Measurements from ENCODE around the gene SYT2. TPM values are rescaled to one million over a fixed set of nuclear protein-coding genes. Genes with fewer than 3 reads are reported as not detected.
"Not testable (repeated sequence)": the region's sequence is repeated elsewhere in the genome, so short reads cannot be mapped to it uniquely, and the experiment has no call there.

The SYT2 gene
- total RNA-seq, 1 donor, result not detected

- no peak for TF ChIP-seq CTCF (IDR thresholded peaks at IDR 0.05; ENCODE audit: insufficient read depth, low read length)
- peak; percentile 48 for DNase-seq (ENCODE audit: low read depth)
- no peak overlapping the region for H3K4me3 ChIP-seq (ENCODE audit: low read depth, low read length)
These were observed 87.2 kb downstream of the SYT2 start for GRCh38 chr1:202623075-202623474.

GRCh38 chr1:202622388-202622787 is 87.9 kb downstream of the SYT2 start:
- H3K4me3 ChIP-seq (ENCODE audit: low read depth, low read length), result no peak overlapping the region
- DNase-seq (ENCODE audit: low read depth), result no peak
- TF ChIP-seq CTCF (IDR thresholded peaks at IDR 0.05; ENCODE audit: insufficient read depth, low read length), result no peak

GRCh38 chr1:202621446-202621845 is 88.8 kb downstream of the SYT2 start:
- H3K4me3 ChIP-seq (ENCODE audit: low read depth, low read length), result no peak overlapping the region
- DNase-seq (ENCODE audit: low read depth), result no peak
- TF ChIP-seq CTCF (IDR thresholded peaks at IDR 0.05; ENCODE audit: insufficient read depth, low read length), result no peak

- DNase-seq (ENCODE audit: low read depth); H3K4me3 ChIP-seq (ENCODE audit: low read depth, low read length): not testable (repeated sequence)
These were observed 90.2 kb downstream of the SYT2 start for GRCh38 chr1:202620036-202620435.

GRCh38 chr1:202619505-202619904 is 90.7 kb downstream of the SYT2 start:
- H3K4me3 ChIP-seq (ENCODE audit: low read depth, low read length), result no peak overlapping the region
- DNase-seq (ENCODE audit: low read depth), result no peak
- TF ChIP-seq CTCF (IDR thresholded peaks at IDR 0.05; ENCODE audit: insufficient read depth, low read length), result no peak

GRCh38 chr1:202619012-202619411 is 91.2 kb downstream of the SYT2 start:
- DNase-seq (ENCODE audit: low read depth), result peak; percentile 37
- H3K4me3 ChIP-seq (ENCODE audit: low read depth, low read length), result not testable (repeated sequence)

GRCh38 chr1:202616355-202616915 is 93.8 kb downstream of the SYT2 start:
- no peak for TF ChIP-seq CTCF (IDR thresholded peaks at IDR 0.05; ENCODE audit: insufficient read depth, low read length)
- H3K4me3 ChIP-seq (ENCODE audit: low read depth, low read length), result no peak overlapping the region
- DNase-seq (ENCODE audit: low read depth), result no peak

GRCh38 chr1:202615501-202616354 is 94.5 kb downstream of the SYT2 start:
- DNase-seq (ENCODE audit: low read depth), result peak; percentile 49
- no peak for TF ChIP-seq CTCF (IDR thresholded peaks at IDR 0.05; ENCODE audit: insufficient read depth, low read length)
- no peak overlapping the region for H3K4me3 ChIP-seq (ENCODE audit: low read depth, low read length)

GRCh38 chr1:202615208-202615500 is 95.1 kb downstream of the SYT2 start:
- not testable (repeated sequence) for H3K4me3 ChIP-seq (ENCODE audit: low read depth, low read length); DNase-seq (ENCODE audit: low read depth)
